WI38 (cell line): Measurements from ENCODE around the gene NFKBIZ.
"Not testable (repeated sequence)": the region's sequence is repeated elsewhere in the genome, so short reads cannot be mapped to it uniquely, and the experiment has no call there.

Experiments
- H3K4me3 ChIP-seq: 2 replicates; pipeline ENCODE4 v1.5.1; 2011; ENCODE audit warnings: low read depth, mild to moderate bottlenecking, control low read depth, low read length
- CTCF ChIP-seq: IDR thresholded peaks from 2 replicates; pipeline ENCODE4 v1.5.1; 2012; ENCODE audit warnings: low read depth, mild to moderate bottlenecking, control low read depth, low read length

Gene NFKBIZ

GRCh38 chr3:101903451-101903871, 54.1 kb downstream of the NFKBIZ start:
- H3K4me3 ChIP-seq: no peak overlapping the region
- no peak for TF ChIP-seq CTCF

DNA sequence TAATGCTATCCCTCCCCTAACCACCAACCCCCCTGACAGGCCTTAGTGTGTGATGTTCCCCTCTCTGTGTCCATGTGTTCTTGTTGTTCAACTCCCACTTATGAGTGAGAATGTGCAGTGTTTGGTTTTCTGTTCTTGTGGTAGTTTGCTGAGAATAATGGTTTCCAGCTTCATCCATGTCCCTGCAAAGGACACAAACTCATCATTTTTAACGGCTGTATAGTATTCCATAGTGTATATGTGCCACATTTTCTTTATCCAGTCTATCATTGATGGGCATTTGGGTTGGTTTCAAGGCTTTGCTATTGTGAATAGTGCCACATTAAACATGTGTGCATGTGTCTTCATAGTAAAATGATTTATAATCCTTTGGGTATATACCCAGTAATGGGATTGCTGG, 56.3 kb downstream of the NFKBIZ start:
- not testable (repeated sequence) for H3K4me3 ChIP-seq
